ENCODE measurements around the gene ARHGAP18. TPM values are rescaled to one million over a fixed set of nuclear protein-coding genes. Genes with fewer than 3 reads are reported as not detected.

ARHGAP18 gene
- total and polyA plus RNA-seq, 2 of the 13 experiments (the other 11 are each of a cell fraction or from before 2014, with no cell fraction given), result 58.2 to 115 TPM

DNA sequence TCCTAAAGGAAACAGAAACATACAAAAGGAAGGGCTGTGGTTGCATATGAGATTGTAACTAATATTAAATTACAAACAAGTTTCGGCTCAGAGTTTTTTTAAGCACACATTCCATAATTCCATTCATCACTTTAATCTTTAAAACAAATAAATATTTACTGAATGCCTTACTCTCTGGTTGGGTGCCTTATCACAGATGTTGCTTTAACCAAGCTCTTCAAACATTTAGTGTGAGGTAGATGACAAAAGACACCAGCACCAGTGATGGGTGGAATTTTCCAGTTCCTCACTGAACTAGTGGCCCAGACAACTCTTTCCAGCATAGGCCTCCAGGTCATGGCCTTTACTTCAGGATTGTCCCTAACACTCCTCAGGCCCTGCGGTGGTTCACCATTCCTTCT is 58.7 kb downstream of the ARHGAP18 start (continued):
- TF ChIP-seq ZNF274 (CRISPR knock-in tag; IDR thresholded peaks at IDR 0.05) (no peak), ZNF564 (CRISPR knock-in tag; IDR thresholded peaks at IDR 0.05) (no peak), ZNF652 (CRISPR knock-in tag; IDR thresholded peaks at IDR 0.05; ENCODE audit: borderline replicate concordance, low read depth) (no peak), ZNF124 (CRISPR knock-in tag; IDR thresholded peaks at IDR 0.05) (0 out of 2 replicates have a peak, but pooled peaks have one; percentile 35), MED1 (CRISPR knock-in tag; IDR thresholded peaks at IDR 0.05) (peak; percentile 57), HIVEP1 (CRISPR knock-in tag; IDR thresholded peaks at IDR 0.05) (no peak), RFX1 (IDR thresholded peaks at IDR 0.05) (no peak), KLF6 (CRISPR knock-in tag; IDR thresholded peaks at IDR 0.05) (no peak), TARDBP (CRISPR knock-in tag; IDR thresholded peaks at IDR 0.05) (peak; percentile 49; the same call in 1 of the 2 replicates), PAWR (CRISPR knock-in tag; IDR thresholded peaks at IDR 0.05; ENCODE audit: borderline replicate concordance) (no peak), ZNF17 (CRISPR knock-in tag; IDR thresholded peaks at IDR 0.05) (no peak), ZC3H4 (CRISPR knock-in tag; IDR thresholded peaks at IDR 0.05; ENCODE audit: borderline replicate concordance) (no peak), SP4 (CRISPR knock-in tag; IDR thresholded peaks at IDR 0.05) (no peak), NFIC (IDR thresholded peaks at IDR 0.05; ENCODE audit: low read length) (peak; percentile 56; the same call in 1 of the 2 replicates), SKI (IDR thresholded peaks at IDR 0.05; ENCODE audit: partially characterized antibody) (no peak), HNRNPH1 (optimal IDR thresholded peaks at IDR 0.05; ENCODE audit: low read depth, low read length) (no peak)
- TF ChIP-seq, protein P1, sequence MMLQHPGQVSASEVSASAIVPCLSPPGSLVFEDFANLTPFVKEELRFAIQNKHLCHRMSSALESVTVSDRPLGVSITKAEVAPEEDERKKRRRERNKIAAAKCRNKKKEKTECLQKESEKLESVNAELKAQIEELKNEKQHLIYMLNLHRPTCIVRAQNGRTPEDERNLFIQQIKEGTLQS (CRISPR knock-in tag; IDR thresholded peaks at IDR 0.05), result no peak
- TF ChIP-seq, protein P2, sequence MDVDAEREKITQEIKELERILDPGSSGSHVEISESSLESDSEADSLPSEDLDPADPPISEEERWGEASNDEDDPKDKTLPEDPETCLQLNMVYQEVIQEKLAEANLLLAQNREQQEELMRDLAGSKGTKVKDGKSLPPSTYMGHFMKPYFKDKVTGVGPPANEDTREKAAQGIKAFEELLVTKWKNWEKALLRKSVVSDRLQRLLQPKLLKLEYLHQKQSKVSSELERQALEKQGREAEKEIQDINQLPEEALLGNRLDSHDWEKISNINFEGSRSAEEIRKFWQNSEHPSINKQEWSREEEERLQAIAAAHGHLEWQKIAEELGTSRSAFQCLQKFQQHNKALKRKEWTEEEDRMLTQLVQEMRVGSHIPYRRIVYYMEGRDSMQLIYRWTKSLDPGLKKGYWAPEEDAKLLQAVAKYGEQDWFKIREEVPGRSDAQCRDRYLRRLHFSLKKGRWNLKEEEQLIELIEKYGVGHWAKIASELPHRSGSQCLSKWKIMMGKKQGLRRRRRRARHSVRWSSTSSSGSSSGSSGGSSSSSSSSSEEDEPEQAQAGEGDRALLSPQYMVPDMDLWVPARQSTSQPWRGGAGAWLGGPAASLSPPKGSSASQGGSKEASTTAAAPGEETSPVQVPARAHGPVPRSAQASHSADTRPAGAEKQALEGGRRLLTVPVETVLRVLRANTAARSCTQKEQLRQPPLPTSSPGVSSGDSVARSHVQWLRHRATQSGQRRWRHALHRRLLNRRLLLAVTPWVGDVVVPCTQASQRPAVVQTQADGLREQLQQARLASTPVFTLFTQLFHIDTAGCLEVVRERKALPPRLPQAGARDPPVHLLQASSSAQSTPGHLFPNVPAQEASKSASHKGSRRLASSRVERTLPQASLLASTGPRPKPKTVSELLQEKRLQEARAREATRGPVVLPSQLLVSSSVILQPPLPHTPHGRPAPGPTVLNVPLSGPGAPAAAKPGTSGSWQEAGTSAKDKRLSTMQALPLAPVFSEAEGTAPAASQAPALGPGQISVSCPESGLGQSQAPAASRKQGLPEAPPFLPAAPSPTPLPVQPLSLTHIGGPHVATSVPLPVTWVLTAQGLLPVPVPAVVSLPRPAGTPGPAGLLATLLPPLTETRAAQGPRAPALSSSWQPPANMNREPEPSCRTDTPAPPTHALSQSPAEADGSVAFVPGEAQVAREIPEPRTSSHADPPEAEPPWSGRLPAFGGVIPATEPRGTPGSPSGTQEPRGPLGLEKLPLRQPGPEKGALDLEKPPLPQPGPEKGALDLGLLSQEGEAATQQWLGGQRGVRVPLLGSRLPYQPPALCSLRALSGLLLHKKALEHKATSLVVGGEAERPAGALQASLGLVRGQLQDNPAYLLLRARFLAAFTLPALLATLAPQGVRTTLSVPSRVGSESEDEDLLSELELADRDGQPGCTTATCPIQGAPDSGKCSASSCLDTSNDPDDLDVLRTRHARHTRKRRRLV (CRISPR knock-in tag; IDR thresholded peaks at IDR 0.05), result no peak
- TF ChIP-seq, protein P3, sequence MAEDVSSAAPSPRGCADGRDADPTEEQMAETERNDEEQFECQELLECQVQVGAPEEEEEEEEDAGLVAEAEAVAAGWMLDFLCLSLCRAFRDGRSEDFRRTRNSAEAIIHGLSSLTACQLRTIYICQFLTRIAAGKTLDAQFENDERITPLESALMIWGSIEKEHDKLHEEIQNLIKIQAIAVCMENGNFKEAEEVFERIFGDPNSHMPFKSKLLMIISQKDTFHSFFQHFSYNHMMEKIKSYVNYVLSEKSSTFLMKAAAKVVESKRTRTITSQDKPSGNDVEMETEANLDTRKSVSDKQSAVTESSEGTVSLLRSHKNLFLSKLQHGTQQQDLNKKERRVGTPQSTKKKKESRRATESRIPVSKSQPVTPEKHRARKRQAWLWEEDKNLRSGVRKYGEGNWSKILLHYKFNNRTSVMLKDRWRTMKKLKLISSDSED (CRISPR knock-in tag; IDR thresholded peaks at IDR 0.05), result no peak
- TF ChIP-seq, protein P4, sequence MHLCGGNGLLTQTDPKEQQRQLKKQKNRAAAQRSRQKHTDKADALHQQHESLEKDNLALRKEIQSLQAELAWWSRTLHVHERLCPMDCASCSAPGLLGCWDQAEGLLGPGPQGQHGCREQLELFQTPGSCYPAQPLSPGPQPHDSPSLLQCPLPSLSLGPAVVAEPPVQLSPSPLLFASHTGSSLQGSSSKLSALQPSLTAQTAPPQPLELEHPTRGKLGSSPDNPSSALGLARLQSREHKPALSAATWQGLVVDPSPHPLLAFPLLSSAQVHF (CRISPR knock-in tag; IDR thresholded peaks at IDR 0.05), result no peak
- TF ChIP-seq, protein P5, sequence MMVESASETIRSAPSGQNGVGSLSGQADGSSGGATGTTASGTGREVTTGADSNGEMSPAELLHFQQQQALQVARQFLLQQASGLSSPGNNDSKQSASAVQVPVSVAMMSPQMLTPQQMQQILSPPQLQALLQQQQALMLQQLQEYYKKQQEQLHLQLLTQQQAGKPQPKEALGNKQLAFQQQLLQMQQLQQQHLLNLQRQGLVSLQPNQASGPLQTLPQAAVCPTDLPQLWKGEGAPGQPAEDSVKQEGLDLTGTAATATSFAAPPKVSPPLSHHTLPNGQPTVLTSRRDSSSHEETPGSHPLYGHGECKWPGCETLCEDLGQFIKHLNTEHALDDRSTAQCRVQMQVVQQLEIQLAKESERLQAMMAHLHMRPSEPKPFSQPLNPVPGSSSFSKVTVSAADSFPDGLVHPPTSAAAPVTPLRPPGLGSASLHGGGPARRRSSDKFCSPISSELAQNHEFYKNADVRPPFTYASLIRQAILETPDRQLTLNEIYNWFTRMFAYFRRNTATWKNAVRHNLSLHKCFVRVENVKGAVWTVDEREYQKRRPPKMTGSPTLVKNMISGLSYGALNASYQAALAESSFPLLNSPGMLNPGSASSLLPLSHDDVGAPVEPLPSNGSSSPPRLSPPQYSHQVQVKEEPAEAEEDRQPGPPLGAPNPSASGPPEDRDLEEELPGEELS (CRISPR knock-in tag; IDR thresholded peaks at IDR 0.05), result peak; percentile 86
- TF ChIP-seq, protein P6, sequence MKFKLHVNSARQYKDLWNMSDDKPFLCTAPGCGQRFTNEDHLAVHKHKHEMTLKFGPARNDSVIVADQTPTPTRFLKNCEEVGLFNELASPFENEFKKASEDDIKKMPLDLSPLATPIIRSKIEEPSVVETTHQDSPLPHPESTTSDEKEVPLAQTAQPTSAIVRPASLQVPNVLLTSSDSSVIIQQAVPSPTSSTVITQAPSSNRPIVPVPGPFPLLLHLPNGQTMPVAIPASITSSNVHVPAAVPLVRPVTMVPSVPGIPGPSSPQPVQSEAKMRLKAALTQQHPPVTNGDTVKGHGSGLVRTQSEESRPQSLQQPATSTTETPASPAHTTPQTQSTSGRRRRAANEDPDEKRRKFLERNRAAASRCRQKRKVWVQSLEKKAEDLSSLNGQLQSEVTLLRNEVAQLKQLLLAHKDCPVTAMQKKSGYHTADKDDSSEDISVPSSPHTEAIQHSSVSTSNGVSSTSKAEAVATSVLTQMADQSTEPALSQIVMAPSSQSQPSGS (CRISPR knock-in tag; IDR thresholded peaks at IDR 0.05), result 0 out of 2 replicates have a peak, but pooled peaks have one; percentile 22
